ENCODE data around the gene GPR15LG.

GPR15LG gene

DNA sequence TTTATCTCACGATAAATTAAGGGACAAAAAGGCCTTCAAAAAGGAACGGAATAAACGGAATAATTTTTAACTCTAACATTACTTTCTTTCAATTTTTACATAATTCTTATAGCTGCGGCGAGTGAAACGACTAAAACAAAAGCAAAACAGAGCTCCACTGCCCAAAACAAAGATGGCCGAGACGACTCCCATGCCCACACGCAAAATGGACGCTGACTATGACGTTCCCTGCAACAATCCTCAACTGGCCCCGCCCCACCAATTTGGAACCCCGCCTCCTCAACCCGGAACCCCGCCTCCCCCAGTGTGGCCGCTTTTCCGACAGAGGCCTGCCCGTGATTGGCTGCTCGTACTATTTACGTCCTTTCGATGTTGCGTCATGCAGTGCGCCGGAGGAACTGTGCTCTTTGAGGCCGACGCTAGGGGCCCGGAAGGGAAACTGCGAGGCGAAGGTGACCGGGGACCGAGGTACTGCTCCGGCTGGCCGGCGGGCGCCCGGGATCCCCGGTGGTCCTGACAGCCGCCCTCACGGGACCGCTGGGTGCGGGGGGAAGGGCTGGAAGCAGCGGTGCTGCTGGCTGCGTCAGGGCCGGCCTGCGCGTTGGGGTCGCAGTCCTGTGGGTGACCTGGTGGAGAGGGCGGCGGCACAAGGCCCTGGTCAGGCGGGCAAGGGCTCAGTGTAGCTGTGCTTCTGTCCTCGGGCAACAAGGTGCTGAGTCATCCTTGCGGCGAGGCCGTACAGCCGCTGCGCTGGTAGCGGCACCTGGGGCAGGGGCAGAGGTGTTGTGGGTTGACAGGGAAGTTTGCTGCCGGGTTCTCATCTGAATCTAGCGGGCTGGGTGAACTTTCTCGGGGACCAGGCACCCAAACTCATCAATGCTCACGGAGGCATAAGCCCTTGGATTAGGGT is 34.2 kb upstream of the GPR15LG start, which contains the start of gene GHITM (continued):
- TF ChIP-seq ZBTB11 (tag by site-specific recombination; conservative IDR thresholded peaks at IDR 0.05; ENCODE audit: low read depth) (peak; percentile 93), ZNF530 (tag by site-specific recombination; IDR thresholded peaks at IDR 0.05; ENCODE audit: low read depth) (no peak), ZNF654 (tag by site-specific recombination; IDR thresholded peaks at IDR 0.05; ENCODE audit: low read depth) (no peak), ZSCAN30 (tag by site-specific recombination; IDR thresholded peaks at IDR 0.05) (peak; percentile 18; the same call in 1 of the 2 replicates), ZBTB48 (tag by site-specific recombination; IDR thresholded peaks at IDR 0.05) (peak; percentile 99), ZNF2 (tag by site-specific recombination; IDR thresholded peaks at IDR 0.05) (peak; percentile 82), ZNF560 (tag by site-specific recombination; IDR thresholded peaks at IDR 0.05; ENCODE audit: borderline replicate concordance) (no peak), ZBTB21 (tag by site-specific recombination; IDR thresholded peaks at IDR 0.05) (peak; percentile 98), ZNF362 (tag by site-specific recombination; IDR thresholded peaks at IDR 0.05) (no peak), ZFHX2 (tag by site-specific recombination; conservative IDR thresholded peaks at IDR 0.05) (no peak), ZNF558 (tag by site-specific recombination; IDR thresholded peaks at IDR 0.05) (no peak), HOXD13 (CRISPR knock-in tag; IDR thresholded peaks at IDR 0.05; ENCODE audit: borderline replicate concordance) (0 out of 2 replicates have a peak, but pooled peaks have one; percentile 35)
- TF ChIP-seq, protein P1, sequence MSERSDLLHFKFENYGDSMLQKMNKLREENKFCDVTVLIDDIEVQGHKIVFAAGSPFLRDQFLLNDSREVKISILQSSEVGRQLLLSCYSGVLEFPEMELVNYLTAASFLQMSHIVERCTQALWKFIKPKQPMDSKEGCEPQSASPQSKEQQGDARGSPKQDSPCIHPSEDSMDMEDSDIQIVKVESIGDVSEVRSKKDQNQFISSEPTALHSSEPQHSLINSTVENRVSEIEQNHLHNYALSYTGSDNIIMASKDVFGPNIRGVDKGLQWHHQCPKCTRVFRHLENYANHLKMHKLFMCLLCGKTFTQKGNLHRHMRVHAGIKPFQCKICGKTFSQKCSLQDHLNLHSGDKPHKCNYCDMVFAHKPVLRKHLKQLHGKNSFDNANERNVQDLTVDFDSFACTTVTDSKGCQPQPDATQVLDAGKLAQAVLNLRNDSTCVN (tag by site-specific recombination; optimal IDR thresholded peaks at IDR 0.05), result peak; percentile 27

DNA sequence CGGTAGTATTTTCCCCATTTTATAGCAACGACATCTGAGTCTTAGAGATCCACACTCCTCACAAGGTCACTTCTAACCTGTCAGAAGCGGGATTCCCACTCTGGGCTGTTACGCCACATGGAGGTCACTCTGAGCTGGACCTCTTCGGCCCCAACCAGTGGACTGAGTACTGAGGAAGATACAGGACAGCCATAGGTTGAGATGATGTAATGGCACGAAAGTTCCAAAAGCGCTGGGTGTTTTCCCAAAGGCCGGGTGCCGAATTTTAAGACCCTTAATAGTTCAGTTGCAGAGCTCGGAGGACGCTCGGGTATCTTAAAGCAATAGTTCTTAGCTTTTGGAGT is 33.6 kb upstream of the GPR15LG start:
- peak overlapping the region; percentile 58; the same call in 1 of the 2 replicates for H3K27ac ChIP-seq (ENCODE audit: extremely low read depth, low read depth, low read length)
- CTCF ChIA-PET, result interaction anchor here (2.1 kb wide), 1 partner anchor 9 kb away, joined by 10 read pairs; no protein-coding TSS in a partner anchor

More for the DNA sequence above, 33.6 kb upstream of the GPR15LG start:
- H3K36me3 ChIP-seq (ENCODE audit: control insufficient read depth in 2 of 2, insufficient read depth in 1 of 2, low read length in 2 of 2), result peaks cover 21 to 34% of the 10 kb centered on the region in 2 experiments
- H3K9me3 ChIP-seq (ENCODE audit: control insufficient read depth, insufficient read depth, low read depth, low read length), result no peaks in the 10 kb centered on the region
- peak overlapping the region; percentile 87 for H3K4me3 ChIP-seq (ENCODE audit: low read depth, low read length)
- POLR2A ChIA-PET, result no interaction called here
- TF ChIP-seq ZNF202 (tag by site-specific recombination; IDR thresholded peaks at IDR 0.05; ENCODE audit: borderline replicate concordance) (no peak), ATF2 (tag by site-specific recombination; IDR thresholded peaks at IDR 0.05; ENCODE audit: low read depth) (0 out of 2 replicates have a peak, but pooled peaks have one; percentile 3), ZNF292 (tag by site-specific recombination; IDR thresholded peaks at IDR 0.05; ENCODE audit: borderline replicate concordance, low read depth) (no peak)
- no peaks in the 10 kb centered on the region for H3K4me1 ChIP-seq (ENCODE audit: control insufficient read depth, insufficient read depth, low read length)

Data from HEK293 (cell line).